Esophagus muscularis mucosa (tissue), 4 donors: ENCODE measurements around the gene AGBL1.

Source experiments
- EP300 ChIP-seq: sonication (generic); formaldehyde crosslinking; IDR thresholded peaks from one replicate; pipeline ENCODE4 v1.6.1; 2017; ENCODE audit warnings: antibody characterized with exemption
- POLR2A ChIP-seq: fragments of 450-650 bp; IDR thresholded peaks from one replicate; pipeline ENCODE4 v1.6.1; 2017; ENCODE audit warnings: antibody characterized with exemption, moderate library complexity, mild to moderate bottlenecking, low read depth
- TF ChIP-seq, protein P1 (sequence below), 3 experiments: fragments of 200-600 bp in 2 of 3; fragments of 450-650 bp in 1 of 3; sonication (generic) in 2 of 3; IDR thresholded peaks; one replicate each; pipeline ENCODE4 v1.5.1; 2017 to 2019; ENCODE audit warnings: antibody characterized with exemption in 3 of 3, mild to moderate bottlenecking in 2 of 3, moderate library complexity in 1 of 3

DNA sequence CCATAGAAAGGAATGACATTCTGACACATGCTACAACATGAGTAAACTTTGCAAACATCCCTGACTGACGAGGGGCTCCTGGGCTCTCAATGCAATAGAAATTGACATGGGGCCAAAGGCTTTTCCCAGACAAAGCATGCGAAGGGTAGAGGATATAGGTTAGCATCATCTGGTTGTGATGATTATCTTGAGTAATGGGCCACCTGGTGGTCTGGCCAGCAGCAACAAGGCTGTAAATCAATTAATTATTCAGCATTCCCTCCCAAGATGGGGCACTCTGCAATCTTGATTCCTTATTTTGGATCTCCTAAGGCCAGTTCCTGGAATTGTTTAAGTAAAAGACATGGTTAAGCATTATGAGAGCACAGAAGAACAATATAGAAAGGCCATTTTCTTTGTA lies 99.2 kb downstream of the AGBL1 start:
- TF ChIP-seq, protein P1, sequence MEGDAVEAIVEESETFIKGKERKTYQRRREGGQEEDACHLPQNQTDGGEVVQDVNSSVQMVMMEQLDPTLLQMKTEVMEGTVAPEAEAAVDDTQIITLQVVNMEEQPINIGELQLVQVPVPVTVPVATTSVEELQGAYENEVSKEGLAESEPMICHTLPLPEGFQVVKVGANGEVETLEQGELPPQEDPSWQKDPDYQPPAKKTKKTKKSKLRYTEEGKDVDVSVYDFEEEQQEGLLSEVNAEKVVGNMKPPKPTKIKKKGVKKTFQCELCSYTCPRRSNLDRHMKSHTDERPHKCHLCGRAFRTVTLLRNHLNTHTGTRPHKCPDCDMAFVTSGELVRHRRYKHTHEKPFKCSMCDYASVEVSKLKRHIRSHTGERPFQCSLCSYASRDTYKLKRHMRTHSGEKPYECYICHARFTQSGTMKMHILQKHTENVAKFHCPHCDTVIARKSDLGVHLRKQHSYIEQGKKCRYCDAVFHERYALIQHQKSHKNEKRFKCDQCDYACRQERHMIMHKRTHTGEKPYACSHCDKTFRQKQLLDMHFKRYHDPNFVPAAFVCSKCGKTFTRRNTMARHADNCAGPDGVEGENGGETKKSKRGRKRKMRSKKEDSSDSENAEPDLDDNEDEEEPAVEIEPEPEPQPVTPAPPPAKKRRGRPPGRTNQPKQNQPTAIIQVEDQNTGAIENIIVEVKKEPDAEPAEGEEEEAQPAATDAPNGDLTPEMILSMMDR (IDR thresholded peaks at IDR 0.05) = no peak
- TF ChIP-seq EP300 = no peak
- no peak for TF ChIP-seq POLR2A
